GM20000 (cell line): ENCODE results near the gene ADAMTSL3.

Source experiments
- DNase-seq: peaks from one replicate; pipeline ENCODE4 v3.0.0; 2012; ENCODE audit warnings: low spot score
- CTCF ChIP-seq: IDR thresholded peaks from 2 replicates; pipeline ENCODE4 v1.5.1; 2012; ENCODE audit warnings: mild to moderate bottlenecking, control low read depth; ENCODE audit errors: extremely low read depth, missing control alignments

Gene ADAMTSL3

GRCh38 chr15:83716605-83717004 lies 62.7 kb downstream of the ADAMTSL3 start:
- no peak for DNase-seq
- no peak for TF ChIP-seq CTCF

- no peak for DNase-seq
- no peak for TF ChIP-seq CTCF
These were observed 63.1 kb downstream of the ADAMTSL3 start for GRCh38 chr15:83717010-83717409.

- no peak for TF ChIP-seq CTCF
- DNase-seq = no peak
These were observed 66.5 kb downstream of the ADAMTSL3 start for GRCh38 chr15:83720468-83720867.

GRCh38 chr15:83721031-83721430 lies 67.1 kb downstream of the ADAMTSL3 start:
- no peak for DNase-seq
- no peak for TF ChIP-seq CTCF

GRCh38 chr15:83721981-83722380 lies 68.1 kb downstream of the ADAMTSL3 start:
- DNase-seq = no peak
- TF ChIP-seq CTCF = no peak

- no peak for TF ChIP-seq CTCF
- DNase-seq = no peak
These were observed 69.3 kb downstream of the ADAMTSL3 start for GRCh38 chr15:83723216-83723615.

GRCh38 chr15:83732196-83732595 lies 78.3 kb downstream of the ADAMTSL3 start:
- no peak for DNase-seq
- TF ChIP-seq CTCF = no peak
